ENCODE results near the gene ZNF592. TPM values are rescaled to one million over a fixed set of nuclear protein-coding genes. Genes with fewer than 3 reads are reported as not detected.

Gene ZNF592
- polyA plus RNA-seq, 2 of the 4 experiments (the other 2 are of a cell fraction), result 12.4 to 13.9 TPM

- FAIRE-seq (no peak), DNase-seq (ENCODE audit: low read depth in 1 of 2, low spot score in 1 of 2) (peak in 1 of 2 experiments; percentile 27), ATAC-seq (peak in 1 of 2 experiments; percentile 34; a peak in 3 of 6 replicates)
- TF ChIP-seq HOXB5 (CRISPR knock-in tag; IDR thresholded peaks at IDR 0.05) (no peak), NPAS2 (CRISPR knock-in tag; IDR thresholded peaks at IDR 0.05; ENCODE audit: borderline replicate concordance) (no peak), HOXA7 (CRISPR knock-in tag; IDR thresholded peaks at IDR 0.05) (no peak), MAFK (IDR thresholded peaks at IDR 0.05; ENCODE audit: partially characterized antibody) (no peak), ZFP36 (IDR thresholded peaks at IDR 0.05; ENCODE audit: borderline replicate concordance, partially characterized antibody) (no peak), KDM1A (IDR thresholded peaks at IDR 0.05; ENCODE audit: low read depth) (no peak)
- TF ChIP-seq, protein P1, sequence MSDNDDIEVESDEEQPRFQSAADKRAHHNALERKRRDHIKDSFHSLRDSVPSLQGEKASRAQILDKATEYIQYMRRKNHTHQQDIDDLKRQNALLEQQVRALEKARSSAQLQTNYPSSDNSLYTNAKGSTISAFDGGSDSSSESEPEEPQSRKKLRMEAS (IDR thresholded peaks at IDR 0.05), result no peak
- peaks cover 35% of the 10 kb centered on the region for H3K4me1 ChIP-seq
- WGBS (ENCODE audit: missing lambda C conversion rate), result 85% methylated on average over 6 of the region's 6 CpGs
- no peaks in the 10 kb centered on the region for H3K9me3 ChIP-seq
- H3K4me3 ChIP-seq, result no peak overlapping the region
- CTCF ChIA-PET, result interaction anchor here (1.0 to 1.4 kb wide), 2 partner anchors 10 to 12 kb away, joined by 3 to 6 read pairs; no protein-coding TSS in a partner anchor
- POLR2A ChIA-PET, result no interaction called here
- H3K4me2 ChIP-seq, result no peak overlapping the region
- peak overlapping the region in 1 of 2 experiments; percentile 5; a peak in 1 of 6 replicates for H3K27ac ChIP-seq
Measured at GRCh38 chr15:84766461-84767035, 18.2 kb downstream of the ZNF592 start.

DNA sequence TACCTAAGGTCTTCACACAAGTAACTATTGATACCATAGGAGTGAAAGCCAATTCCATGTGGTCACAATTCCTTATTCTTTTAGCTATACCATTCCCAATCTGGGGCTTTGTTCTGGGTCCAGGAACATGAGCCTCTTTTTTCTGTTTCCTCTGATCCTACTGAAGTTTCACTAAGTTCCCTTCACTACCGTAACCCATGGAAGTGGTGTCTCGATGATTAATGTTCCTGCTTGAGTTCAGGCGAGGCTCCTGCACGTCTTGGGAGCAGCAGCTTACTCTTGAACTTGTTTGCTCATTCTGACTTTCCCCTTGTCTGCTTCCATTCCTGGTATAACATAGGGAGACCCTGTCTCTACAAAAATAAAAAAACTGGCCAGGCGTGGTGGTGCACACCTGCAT lies 23.6 kb downstream of the ZNF592 start:
- ChIA-PET CTCF (interaction anchor here (0.7 to 1.0 kb wide), 3 partner anchors 20 to 156 kb away, joined by 3 to 4 read pairs (median 4); no protein-coding TSS in a partner anchor), POLR2A (interaction anchor here (0.6 kb wide), 2 partner anchors 153 to 201 kb away, joined by 3 read pairs; no protein-coding TSS in a partner anchor)
- 92% methylated on average over 5 of the region's 5 CpGs for WGBS (ENCODE audit: missing lambda C conversion rate)
- Histone ChIP-seq H3K9me3 (no peaks in the 10 kb centered on the region), H3K4me1 (no peaks in the 10 kb centered on the region), H3K4me2 (no peak overlapping the region), H3K4me3 (no peak overlapping the region), H3K27ac (no peak overlapping the region)
- DNase-seq (ENCODE audit: low read depth in 1 of 2, low spot score in 1 of 2) (no peak), ATAC-seq (no peak; a peak in 2 of 6 replicates), FAIRE-seq (no peak)
- no peak for TF ChIP-seq POLR2AphosphoS2 (conservative IDR thresholded peaks at IDR 0.05; ENCODE audit: low read length)
- no peak for TF ChIP-seq REST (IDR thresholded peaks at IDR 0.05)
- TF ChIP-seq ZC3H11A (IDR thresholded peaks at IDR 0.05), result no peak
- TF ChIP-seq ZSCAN20 (CRISPR knock-in tag; IDR thresholded peaks at IDR 0.05), result no peak
- no peak for TF ChIP-seq MAFK (IDR thresholded peaks at IDR 0.05; ENCODE audit: partially characterized antibody)
- TF ChIP-seq HDAC2 (IDR thresholded peaks at IDR 0.05), result no peak
- TF ChIP-seq KDM5A (IDR thresholded peaks at IDR 0.05), result no peak
- no peak for TF ChIP-seq HOXB5 (CRISPR knock-in tag; IDR thresholded peaks at IDR 0.05)
- no peak for TF ChIP-seq RAD21 (conservative IDR thresholded peaks at IDR 0.05 in 1 of 2, IDR thresholded peaks at IDR 0.05 in 1 of 2)
- TF ChIP-seq, protein P2, sequence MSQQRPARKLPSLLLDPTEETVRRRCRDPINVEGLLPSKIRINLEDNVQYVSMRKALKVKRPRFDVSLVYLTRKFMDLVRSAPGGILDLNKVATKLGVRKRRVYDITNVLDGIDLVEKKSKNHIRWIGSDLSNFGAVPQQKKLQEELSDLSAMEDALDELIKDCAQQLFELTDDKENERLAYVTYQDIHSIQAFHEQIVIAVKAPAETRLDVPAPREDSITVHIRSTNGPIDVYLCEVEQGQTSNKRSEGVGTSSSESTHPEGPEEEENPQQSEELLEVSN (IDR thresholded peaks at IDR 0.05; ENCODE audit: borderline replicate concordance, low read depth), result no peak
- no peak for TF ChIP-seq CHD4 (IDR thresholded peaks at IDR 0.05; ENCODE audit: borderline replicate concordance)
- no peak for TF ChIP-seq ZFP36 (IDR thresholded peaks at IDR 0.05; ENCODE audit: borderline replicate concordance, partially characterized antibody)
- no peak for TF ChIP-seq ESRRA (IDR thresholded peaks at IDR 0.05; ENCODE audit: borderline replicate concordance, low read length)

DNA sequence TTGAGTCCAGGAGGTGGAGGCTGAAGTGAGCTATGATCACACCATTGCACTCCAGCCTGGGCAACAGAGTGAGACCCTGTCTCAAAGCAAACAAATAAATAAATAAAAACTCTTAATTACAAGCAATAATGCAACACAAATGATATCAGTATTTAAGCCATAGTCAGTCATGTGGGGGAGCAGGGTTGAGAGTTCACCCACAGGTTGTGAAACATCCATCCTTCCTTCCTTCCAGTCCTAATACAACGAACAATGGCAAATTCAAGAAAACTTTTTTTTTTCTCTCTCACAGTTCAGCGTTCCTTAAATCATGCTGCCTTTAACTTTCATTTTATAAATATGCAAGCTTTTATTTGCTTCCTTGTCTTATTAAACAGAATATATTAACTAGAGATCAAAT lies 24.1 kb downstream of the ZNF592 start:
- Histone ChIP-seq H3K9me3 (no peaks in the 10 kb centered on the region), H3K27ac (no peak overlapping the region), H3K4me2 (no peak overlapping the region), H3K4me1 (no peaks in the 10 kb centered on the region), H3K4me3 (no peak overlapping the region)
- ATAC-seq (no peak), FAIRE-seq (no peak), DNase-seq (ENCODE audit: low read depth in 1 of 2, low spot score in 1 of 2) (no peak)
- WGBS (ENCODE audit: missing lambda C conversion rate), result 80% methylated on average over 2 of the region's 2 CpGs
- ChIA-PET POLR2A (interaction anchor here (0.6 kb wide), 2 partner anchors 152 to 202 kb away, joined by 3 read pairs; no protein-coding TSS in a partner anchor), CTCF (interaction anchor here (0.7 to 1.0 kb wide), 3 partner anchors 20 to 156 kb away, joined by 3 to 4 read pairs (median 4); no protein-coding TSS in a partner anchor)
- no peak for TF ChIP-seq NR3C1 (IDR thresholded peaks at IDR 0.05)
- no peak for TF ChIP-seq HDAC2 (IDR thresholded peaks at IDR 0.05)
- TF ChIP-seq BHLHE40 (IDR thresholded peaks at IDR 0.05; ENCODE audit: low read depth, low read length), result no peak
- no peak for TF ChIP-seq MAZ (IDR thresholded peaks at IDR 0.05; ENCODE audit: borderline replicate concordance, low read depth, low read length)
- TF ChIP-seq, protein P1 (IDR thresholded peaks at IDR 0.05), result no peak
- no peak for TF ChIP-seq EHF (CRISPR knock-in tag; IDR thresholded peaks at IDR 0.05)
- TF ChIP-seq, protein P3, sequence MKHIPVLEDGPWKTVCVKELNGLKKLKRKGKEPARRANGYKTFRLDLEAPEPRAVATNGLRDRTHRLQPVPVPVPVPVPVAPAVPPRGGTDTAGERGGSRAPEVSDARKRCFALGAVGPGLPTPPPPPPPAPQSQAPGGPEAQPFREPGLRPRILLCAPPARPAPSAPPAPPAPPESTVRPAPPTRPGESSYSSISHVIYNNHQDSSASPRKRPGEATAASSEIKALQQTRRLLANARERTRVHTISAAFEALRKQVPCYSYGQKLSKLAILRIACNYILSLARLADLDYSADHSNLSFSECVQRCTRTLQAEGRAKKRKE (CRISPR knock-in tag; IDR thresholded peaks at IDR 0.05; ENCODE audit: low read depth), result no peak
- TF ChIP-seq ZNF302 (CRISPR knock-in tag; IDR thresholded peaks at IDR 0.05), result no peak
- TF ChIP-seq MYC (IDR thresholded peaks at IDR 0.05; ENCODE audit: borderline replicate concordance, low read length), result no peak
- no peak for TF ChIP-seq ZSCAN20 (CRISPR knock-in tag; IDR thresholded peaks at IDR 0.05)
- TF ChIP-seq KDM5A (IDR thresholded peaks at IDR 0.05), result no peak
- no peak for TF ChIP-seq PBX3 (IDR thresholded peaks at IDR 0.05)
- no peak for TF ChIP-seq GATA3 (IDR thresholded peaks at IDR 0.05; ENCODE audit: borderline replicate concordance)
- no peak for TF ChIP-seq TFCP2L1 (CRISPR knock-in tag; IDR thresholded peaks at IDR 0.05)
